Activated T-cell treated with anti-CD3 and anti-CD28 coated beads, Interleukin-2, amount 50 U/mL, for 72 hours (primary cell): Measurements from ENCODE around the gene TMPRSS2. TPM values are rescaled to one million over a fixed set of nuclear protein-coding genes. Genes with fewer than 3 reads are reported as not detected.

Source experiments
- ATAC-seq, 2 donors: fragments of 150-1000 bp; cut with Tn5 transposase; replicated peaks in 1 of 2; 2 replicates each; pipeline ENCODE4 v1.10.0; 2021; ENCODE audit warnings: moderate library complexity in 2 of 2, mild to moderate bottlenecking in 1 of 2
- DNase-seq, 2 donors: peaks; one replicate each; pipeline ENCODE4 v3.0.0; 2021 to 2022; ENCODE audit warnings: mixed read lengths in 1 of 2
- H3K27ac Mint-ChIP-seq: one replicate; pipeline ENCODE4 v1.8.0; 2022; ENCODE audit warnings: mild to moderate bottlenecking, moderate library complexity, mixed read lengths
- H3K27me3 Mint-ChIP-seq: one replicate; pipeline ENCODE4 v1.8.0; 2022; ENCODE audit warnings: low read depth, mixed read lengths
- H3K36me3 Mint-ChIP-seq, 2 donors: one replicate each; pipeline ENCODE4 v1.8.0; 2022; ENCODE audit warnings: mixed read lengths in 2 of 2, mild to moderate bottlenecking in 1 of 2; ENCODE audit not compliant: insufficient read depth in 2 of 2
- H3K4me1 Mint-ChIP-seq: one replicate; pipeline ENCODE4 v1.8.0; 2022; ENCODE audit warnings: low read depth, mixed read lengths
- H3K4me3 Mint-ChIP-seq, 2 donors: one replicate each; pipeline ENCODE4 v1.8.0; 2022; ENCODE audit warnings: mild to moderate bottlenecking in 2 of 2, mixed read lengths in 2 of 2, moderate library complexity in 2 of 2
- H3K9me3 Mint-ChIP-seq, 2 donors: one replicate each; pipeline ENCODE4 v1.8.0; 2022; ENCODE audit warnings: mixed read lengths in 2 of 2
- total RNA-seq, 2 donors: library from RNA; stranded (reverse); gene quantifications; one replicate each; pipeline ENCODE4 v1.2.3, GENCODE V29; 2022

The TMPRSS2 gene
- total RNA-seq, 2 donors from 2014 or later = not detected

- no peaks in the 10 kb centered on the region for H3K27me3 Mint-ChIP-seq
- no peak overlapping the region for H3K27ac Mint-ChIP-seq
- no peaks in the 10 kb centered on the region for H3K9me3 Mint-ChIP-seq
- no peak for ATAC-seq
- no peak overlapping the region for H3K4me3 Mint-ChIP-seq
- H3K36me3 Mint-ChIP-seq = no peaks in the 10 kb centered on the region
- no peaks in the 10 kb centered on the region for H3K4me1 Mint-ChIP-seq
- no peak for DNase-seq
Measured at GRCh38 chr21:41523175-41523574, 15.2 kb upstream of the TMPRSS2 start.

GRCh38 chr21:41521489-41522027, 13.6 kb upstream of the TMPRSS2 start:
- no peak for DNase-seq
- ATAC-seq = no peak
- H3K27me3 Mint-ChIP-seq = no peaks in the 10 kb centered on the region
- H3K4me3 Mint-ChIP-seq = no peak overlapping the region
- no peaks in the 10 kb centered on the region for H3K36me3 Mint-ChIP-seq
- no peaks in the 10 kb centered on the region for H3K4me1 Mint-ChIP-seq
- H3K27ac Mint-ChIP-seq = no peak overlapping the region
- no peaks in the 10 kb centered on the region for H3K9me3 Mint-ChIP-seq

GRCh38 chr21:41520560-41521442, 12.8 kb upstream of the TMPRSS2 start:
- H3K27me3 Mint-ChIP-seq = no peaks in the 10 kb centered on the region
- H3K9me3 Mint-ChIP-seq = no peaks in the 10 kb centered on the region
- H3K4me3 Mint-ChIP-seq = no peak overlapping the region
- DNase-seq (no peak), ATAC-seq (peak in 1 of 2 donors; percentile 41)
- no peaks in the 10 kb centered on the region for H3K36me3 Mint-ChIP-seq
- no peak overlapping the region for H3K27ac Mint-ChIP-seq
- no peaks in the 10 kb centered on the region for H3K4me1 Mint-ChIP-seq

GRCh38 chr21:41519806-41520559, 12.0 kb upstream of the TMPRSS2 start:
- Mint-ChIP-seq H3K9me3 (no peaks in the 10 kb centered on the region), H3K36me3 (no peaks in the 10 kb centered on the region), H3K27me3 (no peaks in the 10 kb centered on the region), H3K27ac (no peak overlapping the region), H3K4me1 (no peaks in the 10 kb centered on the region), H3K4me3 (no peak overlapping the region)
- ATAC-seq = no peak
- no peak for DNase-seq

GRCh38 chr21:41518757-41519156, 10.8 kb upstream of the TMPRSS2 start:
- no peaks in the 10 kb centered on the region for H3K36me3 Mint-ChIP-seq
- no peaks in the 10 kb centered on the region for H3K9me3 Mint-ChIP-seq
- ATAC-seq (no peak), DNase-seq (no peak)
- H3K4me3 Mint-ChIP-seq = no peak overlapping the region
- H3K4me1 Mint-ChIP-seq = no peaks in the 10 kb centered on the region
- no peak overlapping the region for H3K27ac Mint-ChIP-seq
- H3K27me3 Mint-ChIP-seq = no peaks in the 10 kb centered on the region

- Mint-ChIP-seq H3K4me3 (no peak overlapping the region), H3K36me3 (no peaks in the 10 kb centered on the region), H3K27me3 (peaks cover 20% of the 10 kb centered on the region), H3K27ac (no peak overlapping the region), H3K9me3 (no peaks in the 10 kb centered on the region), H3K4me1 (no peaks in the 10 kb centered on the region)
- DNase-seq = no peak
- ATAC-seq = no peak
Measured at GRCh38 chr21:41511858-41512257, 3.9 kb upstream of the TMPRSS2 start.

GRCh38 chr21:41510500-41510899, 2.5 kb upstream of the TMPRSS2 start:
- ATAC-seq = no peak
- no peak for DNase-seq
- no peak overlapping the region for H3K4me3 Mint-ChIP-seq
- H3K4me1 Mint-ChIP-seq = no peaks in the 10 kb centered on the region
- no peaks in the 10 kb centered on the region for H3K9me3 Mint-ChIP-seq
- H3K27ac Mint-ChIP-seq = no peak overlapping the region
- no peaks in the 10 kb centered on the region for H3K36me3 Mint-ChIP-seq
- H3K27me3 Mint-ChIP-seq = peaks cover 33% of the 10 kb centered on the region

GRCh38 chr21:41509733-41510132, 1.8 kb upstream of the TMPRSS2 start:
- Mint-ChIP-seq H3K4me1 (no peaks in the 10 kb centered on the region), H3K9me3 (no peaks in the 10 kb centered on the region), H3K36me3 (no peaks in the 10 kb centered on the region), H3K27ac (no peak overlapping the region), H3K27me3 (peaks cover 38% of the 10 kb centered on the region), H3K4me3 (no peak overlapping the region)
- DNase-seq (no peak), ATAC-seq (no peak)

- no peak for ATAC-seq
- H3K4me3 Mint-ChIP-seq = no peak overlapping the region
- DNase-seq = no peak
- peaks cover 4% of the 10 kb centered on the region for H3K4me1 Mint-ChIP-seq
- H3K27me3 Mint-ChIP-seq = peaks cover 44% of the 10 kb centered on the region
- H3K36me3 Mint-ChIP-seq = no peaks in the 10 kb centered on the region
- no peaks in the 10 kb centered on the region for H3K9me3 Mint-ChIP-seq
- H3K27ac Mint-ChIP-seq = no peak overlapping the region
Measured at GRCh38 chr21:41509145-41509496, 1.2 kb upstream of the TMPRSS2 start.

- DNase-seq (no peak), ATAC-seq (no peak)
- Mint-ChIP-seq H3K4me1 (peaks cover 6% of the 10 kb centered on the region), H3K27me3 (peaks cover 47% of the 10 kb centered on the region), H3K27ac (no peak overlapping the region), H3K36me3 (no peaks in the 10 kb centered on the region), H3K4me3 (no peak overlapping the region), H3K9me3 (no peaks in the 10 kb centered on the region)
Measured at GRCh38 chr21:41508415-41509144, 622 bp upstream of the TMPRSS2 start.

- peaks cover 54% of the 10 kb centered on the region for H3K27me3 Mint-ChIP-seq
- ATAC-seq (no peak), DNase-seq (no peak)
- no peak overlapping the region for H3K27ac Mint-ChIP-seq
- H3K9me3 Mint-ChIP-seq = no peaks in the 10 kb centered on the region
- no peaks in the 10 kb centered on the region for H3K36me3 Mint-ChIP-seq
- no peak overlapping the region for H3K4me3 Mint-ChIP-seq
- H3K4me1 Mint-ChIP-seq = peaks cover 6% of the 10 kb centered on the region
Measured at GRCh38 chr21:41506611-41507520, 1.1 kb downstream of the TMPRSS2 start.

GRCh38 chr21:41506005-41506594, 1.9 kb downstream of the TMPRSS2 start:
- Mint-ChIP-seq H3K4me1 (peaks cover 6% of the 10 kb centered on the region), H3K27ac (no peak overlapping the region), H3K36me3 (no peaks in the 10 kb centered on the region), H3K27me3 (peaks cover 59% of the 10 kb centered on the region), H3K4me3 (no peak overlapping the region), H3K9me3 (no peaks in the 10 kb centered on the region)
- DNase-seq (no peak), ATAC-seq (no peak)
